Cardiac muscle cell (in vitro differentiated cells and primary cell): ENCODE data around the gene B4GALT5. TPM values are rescaled to one million over a fixed set of nuclear protein-coding genes. Genes with fewer than 3 reads are reported as not detected.
A peak's percentile ranks its signal among the peaks of the same experiment; 100 is the strongest.
"Not testable (repeated sequence)": the region's sequence is repeated elsewhere in the genome, so short reads cannot be mapped to it uniquely, and the experiment has no call there.

ENCODE experiments used
- DNase-seq, 2 donors: peaks; one replicate each; pipeline versions ENCODE4 v3.0.0 to v3.0.0-alpha.2; 2010 to 2017; ENCODE audit warnings: low read depth in 1 of 2, low spot score in 1 of 2
- H3K27ac ChIP-seq: fragments of 200-600 bp; sonication (generic); 2 replicates; pipeline ENCODE4 v1.5.1; 2016
- H3K27me3 ChIP-seq: fragments of 200-600 bp; sonication (generic); 2 replicates; pipeline ENCODE4 v1.6.0; 2016; ENCODE audit warnings: control low read depth
- H3K36me3 ChIP-seq: fragments of 200-600 bp; sonication (generic); 2 replicates; pipeline ENCODE4 v1.5.1; 2016; ENCODE audit warnings: control low read depth
- H3K4me1 ChIP-seq: fragments of 200-600 bp; sonication (generic); 2 replicates; pipeline ENCODE4 v1.8.1; 2017; ENCODE audit warnings: low read depth, mild to moderate bottlenecking, mixed run types
- H3K4me3 ChIP-seq: fragments of 200-600 bp; sonication (generic); 2 replicates; pipeline ENCODE4 v1.5.1; 2016; ENCODE audit warnings: mild to moderate bottlenecking
- H3K9me3 ChIP-seq: fragments of 200-600 bp; sonication (generic); 2 replicates; pipeline ENCODE4 v1.5.1; 2017; ENCODE audit warnings: low read depth, mild to moderate bottlenecking, control low read depth
- CTCF ChIP-seq: IDR thresholded peaks from 2 replicates; pipeline ENCODE4 v1.5.1; 2012; ENCODE audit warnings: low read depth, mild to moderate bottlenecking, low read length
- polyA plus RNA-seq: library from polyadenylated mRNA; unstranded; fragments of >200 nt; fragmentation: Nextera tagmentation; extraction: Ambion mirVana; gene quantifications from 2 replicates; pipeline ENCODE4 v1.2.1, GENCODE V29; 2016
- total RNA-seq: library from RNA; depleted of rRNA; stranded (reverse); fragments of >200 nt; gene quantifications from 2 replicates; pipeline ENCODE4 v1.2.3, GENCODE V29; 2016

The B4GALT5 gene
- total and polyA plus RNA-seq, 2 experiments from 2014 or later = 11.5 to 26.5 TPM

GRCh38 chr20:49710971-49711666, 2.6 kb downstream of the B4GALT5 start:
- Histone ChIP-seq H3K27ac (no peak overlapping the region), H3K4me3 (no peak overlapping the region), H3K9me3 (no peaks in the 10 kb centered on the region), H3K27me3 (no peaks in the 10 kb centered on the region), H3K4me1 (peaks cover 12% of the 10 kb centered on the region), H3K36me3 (no peaks in the 10 kb centered on the region)
- TF ChIP-seq CTCF = no peak
- DNase-seq = no peak

DNA sequence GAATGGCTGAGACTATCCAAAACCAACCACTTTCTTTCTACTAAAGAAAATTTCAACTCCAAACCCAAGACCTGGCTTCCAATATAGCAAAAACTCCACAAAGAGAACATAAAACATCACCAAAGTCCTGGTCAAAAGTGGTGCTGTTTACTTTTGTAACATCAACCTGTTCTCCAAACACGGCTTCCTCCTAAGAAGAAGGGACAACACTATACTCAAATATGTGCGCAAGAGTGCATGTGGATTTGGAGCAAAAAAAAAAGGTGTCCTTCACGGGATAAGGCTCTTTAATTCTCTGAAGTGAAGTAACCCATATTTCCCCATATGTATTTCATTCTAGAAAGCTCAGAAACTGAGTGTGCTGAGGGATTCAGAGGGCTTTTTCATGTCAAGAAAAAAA, 6.6 kb downstream of the B4GALT5 start:
- Histone ChIP-seq H3K36me3 (no peaks in the 10 kb centered on the region), H3K4me3 (no peak overlapping the region), H3K4me1 (peaks cover 13% of the 10 kb centered on the region), H3K27me3 (no peaks in the 10 kb centered on the region), H3K27ac (peak overlapping the region; percentile 44), H3K9me3 (no peaks in the 10 kb centered on the region)
- DNase-seq = no peak
- no peak for TF ChIP-seq CTCF

DNA sequence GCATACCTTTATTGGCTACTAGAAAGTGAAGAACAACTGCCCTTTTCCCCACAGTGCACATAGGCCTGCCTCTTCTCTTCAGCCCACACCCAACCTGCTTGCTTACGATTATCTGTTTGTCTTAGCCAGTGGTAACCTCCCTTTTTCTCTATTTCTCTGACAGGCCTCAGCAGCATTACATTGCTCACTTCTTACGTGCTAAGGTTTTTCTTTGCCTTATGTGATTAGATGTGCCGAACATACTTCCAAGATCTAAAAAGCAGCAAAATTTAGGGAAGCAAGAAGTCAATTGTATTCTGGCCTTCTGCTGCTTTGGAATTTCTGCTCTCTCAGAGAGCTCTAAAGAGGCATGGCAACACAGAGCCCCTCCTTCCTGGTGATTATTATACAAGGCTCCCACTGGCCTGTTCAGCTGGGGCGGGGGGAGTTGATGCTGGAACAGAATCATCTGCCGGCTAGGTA, 7.0 kb downstream of the B4GALT5 start:
- Histone ChIP-seq H3K4me1 (peaks cover 10% of the 10 kb centered on the region), H3K4me3 (no peak overlapping the region), H3K9me3 (no peaks in the 10 kb centered on the region), H3K27me3 (no peaks in the 10 kb centered on the region), H3K27ac (peak overlapping the region; percentile 44), H3K36me3 (no peaks in the 10 kb centered on the region)
- DNase-seq = peak in 1 of 2 donors; percentile 48
- TF ChIP-seq CTCF = no peak

DNA sequence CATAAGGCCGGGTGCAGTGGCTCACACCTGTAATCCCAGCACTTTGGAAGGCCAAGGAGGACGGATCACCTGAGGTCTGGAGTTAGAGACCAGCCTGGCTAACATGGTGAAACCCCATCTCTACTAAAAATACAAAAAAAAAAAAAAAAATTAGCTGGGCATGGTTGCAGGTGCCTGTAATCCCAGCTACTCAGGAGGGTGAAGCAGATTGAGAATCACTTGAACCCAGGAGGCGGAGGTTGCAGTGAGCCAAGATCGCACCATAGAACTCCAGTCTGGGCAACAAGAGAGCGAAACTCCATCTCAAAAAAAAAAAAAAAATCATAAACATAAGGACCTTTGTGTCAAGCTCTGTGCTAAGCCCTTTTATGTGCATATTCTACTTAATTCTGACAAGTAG, 7.8 kb downstream of the B4GALT5 start:
- not testable (repeated sequence) for H3K4me3 ChIP-seq, H3K36me3 ChIP-seq, H3K27me3 ChIP-seq, DNase-seq, H3K9me3 ChIP-seq
- peaks cover 10% of the 10 kb centered on the region for H3K4me1 ChIP-seq
- peak overlapping the region; percentile 44 for H3K27ac ChIP-seq

DNA sequence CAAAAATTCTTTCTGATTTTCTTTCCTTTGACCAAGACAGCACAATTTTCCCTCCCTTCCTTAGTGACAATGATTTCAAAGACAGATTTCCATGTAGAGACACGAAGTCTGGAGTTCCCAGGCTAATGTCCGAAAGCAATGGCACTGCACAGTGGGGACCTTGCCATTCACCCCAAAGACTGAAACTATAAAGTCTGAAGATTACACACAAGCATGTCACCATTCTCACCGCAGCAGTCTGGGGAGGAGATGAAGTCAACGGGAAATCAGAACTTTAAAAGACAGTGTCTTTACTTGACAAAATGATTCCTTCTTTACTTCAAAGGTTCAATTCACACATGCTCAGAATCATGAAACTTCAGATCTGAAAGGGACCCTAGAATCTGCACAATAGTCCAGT, 8.3 kb downstream of the B4GALT5 start:
- Histone ChIP-seq H3K9me3 (no peaks in the 10 kb centered on the region), H3K27ac (no peak overlapping the region), H3K36me3 (no peaks in the 10 kb centered on the region), H3K4me1 (peaks cover 10% of the 10 kb centered on the region), H3K27me3 (no peaks in the 10 kb centered on the region), H3K4me3 (no peak overlapping the region)
- TF ChIP-seq CTCF = no peak
- DNase-seq = no peak

DNA sequence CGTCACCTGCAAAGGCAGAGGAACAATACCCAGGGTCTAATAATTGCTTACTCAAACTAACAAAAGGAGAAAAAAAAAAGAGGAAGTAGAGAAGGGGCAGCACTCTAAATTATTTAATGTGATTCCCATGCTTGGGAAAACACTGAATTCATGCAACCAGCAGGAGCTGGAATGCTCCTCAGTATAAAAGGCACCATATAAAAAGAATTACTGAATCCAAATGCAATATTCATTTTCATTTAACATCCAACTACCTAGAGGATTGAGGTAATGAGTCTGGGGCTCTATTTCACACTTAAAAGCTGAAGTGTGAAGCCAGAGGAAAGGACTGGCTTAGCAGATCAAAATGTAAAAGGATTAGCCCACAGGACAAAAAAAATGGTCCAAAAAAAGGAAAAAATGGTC, 8.7 kb downstream of the B4GALT5 start:
- H3K4me3 ChIP-seq = no peak overlapping the region

More for the DNA sequence above, 8.7 kb downstream of the B4GALT5 start:
- Histone ChIP-seq H3K9me3 (no peaks in the 10 kb centered on the region), H3K27ac (no peak overlapping the region), H3K4me1 (peaks cover 10% of the 10 kb centered on the region), H3K36me3 (no peaks in the 10 kb centered on the region), H3K27me3 (no peaks in the 10 kb centered on the region)
- TF ChIP-seq CTCF = no peak
- no peak for DNase-seq
